ENCODE data around the gene RIMS1.

DNA sequence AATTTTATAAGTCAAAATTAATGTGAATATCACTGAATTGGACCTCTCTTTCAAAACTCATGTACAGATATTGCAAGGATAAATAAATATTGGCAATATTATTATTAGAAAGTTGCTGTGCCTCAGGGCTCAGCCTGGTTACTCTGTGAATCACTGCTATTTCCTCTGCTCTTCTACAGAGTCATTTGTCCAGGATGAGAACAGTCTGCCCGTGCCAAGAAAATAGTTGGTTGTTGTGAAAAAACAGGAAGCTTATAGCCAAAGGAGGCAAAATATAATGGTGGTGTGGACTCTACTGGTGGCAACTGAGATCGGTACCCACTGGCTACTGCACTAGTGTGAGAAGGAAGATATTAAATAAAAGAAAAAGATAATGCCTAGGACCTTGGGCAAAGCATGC, 93.6 kb downstream of the RIMS1 start:
- TF ChIP-seq, protein P1, sequence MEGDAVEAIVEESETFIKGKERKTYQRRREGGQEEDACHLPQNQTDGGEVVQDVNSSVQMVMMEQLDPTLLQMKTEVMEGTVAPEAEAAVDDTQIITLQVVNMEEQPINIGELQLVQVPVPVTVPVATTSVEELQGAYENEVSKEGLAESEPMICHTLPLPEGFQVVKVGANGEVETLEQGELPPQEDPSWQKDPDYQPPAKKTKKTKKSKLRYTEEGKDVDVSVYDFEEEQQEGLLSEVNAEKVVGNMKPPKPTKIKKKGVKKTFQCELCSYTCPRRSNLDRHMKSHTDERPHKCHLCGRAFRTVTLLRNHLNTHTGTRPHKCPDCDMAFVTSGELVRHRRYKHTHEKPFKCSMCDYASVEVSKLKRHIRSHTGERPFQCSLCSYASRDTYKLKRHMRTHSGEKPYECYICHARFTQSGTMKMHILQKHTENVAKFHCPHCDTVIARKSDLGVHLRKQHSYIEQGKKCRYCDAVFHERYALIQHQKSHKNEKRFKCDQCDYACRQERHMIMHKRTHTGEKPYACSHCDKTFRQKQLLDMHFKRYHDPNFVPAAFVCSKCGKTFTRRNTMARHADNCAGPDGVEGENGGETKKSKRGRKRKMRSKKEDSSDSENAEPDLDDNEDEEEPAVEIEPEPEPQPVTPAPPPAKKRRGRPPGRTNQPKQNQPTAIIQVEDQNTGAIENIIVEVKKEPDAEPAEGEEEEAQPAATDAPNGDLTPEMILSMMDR (IDR thresholded peaks at IDR 0.05) = no peak
- TF ChIP-seq EZH2 (IDR thresholded peaks at IDR 0.05; ENCODE audit: borderline replicate concordance, insufficient read depth, low read depth, low read length, poor library complexity, severe bottlenecking) = no peak

Data from B cell (primary cell).